NCI-H1092 treated with DMSO at 0.1 percent for 48 hours (cell line): ENCODE measurements around the gene MCOLN2.

ENCODE experiments used
- DNase-seq: peaks from one replicate; lab custom pipeline; 2025; lab: John Stamatoyannopoulos, UW

The MCOLN2 gene

DNA sequence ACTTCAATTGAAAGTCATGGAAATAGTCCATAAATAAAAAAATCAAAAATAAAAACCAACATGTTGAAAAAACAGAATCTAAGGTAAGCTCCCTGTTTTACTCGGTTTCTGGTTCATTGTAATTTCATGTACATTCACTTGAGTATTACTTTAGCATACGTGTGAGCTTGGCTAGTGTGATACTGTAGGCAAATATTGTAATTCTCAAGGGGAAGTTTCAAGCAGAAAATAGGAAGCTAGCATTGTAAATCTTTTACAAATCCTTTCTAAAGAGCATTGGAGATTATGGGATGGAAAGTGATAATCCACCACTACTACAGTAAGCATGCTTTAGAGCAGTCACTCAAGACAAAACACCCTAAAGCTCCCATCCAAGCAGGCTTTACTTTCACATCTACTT, 100.6 kb downstream of the MCOLN2 start:
- DNase-seq = no peak

DNA sequence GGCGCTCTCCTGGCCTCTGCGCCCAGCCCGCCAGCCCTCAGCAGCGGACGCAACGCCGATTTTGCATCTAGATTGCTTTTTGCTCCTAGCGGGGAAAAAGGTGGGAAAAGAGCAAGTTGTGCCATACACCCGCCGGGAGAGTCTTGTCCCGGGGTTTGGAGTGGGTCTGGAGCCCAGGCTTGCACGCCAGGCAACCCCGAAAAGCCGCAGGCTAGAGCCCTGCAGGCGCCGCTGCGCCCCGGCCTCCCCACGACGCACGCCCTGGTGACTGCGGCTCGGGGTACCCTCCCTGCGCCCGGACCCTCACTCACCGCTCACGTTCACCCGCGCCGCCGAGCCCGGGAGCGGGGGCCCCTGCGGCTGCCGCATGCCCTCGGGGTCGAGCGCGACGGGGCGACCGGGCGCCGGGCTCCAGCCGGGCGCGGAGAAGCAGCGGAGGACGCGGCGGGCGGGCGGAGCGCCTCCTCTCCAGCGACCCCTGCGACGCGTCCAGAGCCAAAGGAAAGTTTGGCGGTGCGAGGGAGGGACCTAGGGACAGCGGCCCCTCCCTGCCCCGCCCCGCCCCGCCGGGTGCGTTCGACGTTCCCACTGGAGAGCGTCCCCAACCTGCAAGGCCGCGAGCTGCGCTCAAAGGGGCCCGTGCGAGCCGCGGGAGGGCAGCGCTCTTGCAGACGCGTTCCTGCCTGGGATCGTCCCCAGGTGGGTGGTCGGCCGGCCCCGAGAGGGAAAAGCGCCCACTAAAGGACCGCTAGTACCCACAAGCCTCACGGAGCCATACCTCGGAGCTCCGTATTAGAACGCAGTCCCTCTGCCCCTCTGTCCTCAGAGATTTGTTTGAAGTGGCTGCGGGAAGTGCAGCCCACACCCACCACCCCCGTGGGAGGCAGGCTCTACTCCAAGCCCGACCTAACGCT, 104.0 kb downstream of the MCOLN2 start, which contains the start of gene LPAR3:
Gene LPAR3 (minus strand): TSS at position 502 of the 914 bp plus-strand sequence. CDS start 27,086 bp downstream, outside the sequence.
- peak; percentile 10 for DNase-seq

DNA sequence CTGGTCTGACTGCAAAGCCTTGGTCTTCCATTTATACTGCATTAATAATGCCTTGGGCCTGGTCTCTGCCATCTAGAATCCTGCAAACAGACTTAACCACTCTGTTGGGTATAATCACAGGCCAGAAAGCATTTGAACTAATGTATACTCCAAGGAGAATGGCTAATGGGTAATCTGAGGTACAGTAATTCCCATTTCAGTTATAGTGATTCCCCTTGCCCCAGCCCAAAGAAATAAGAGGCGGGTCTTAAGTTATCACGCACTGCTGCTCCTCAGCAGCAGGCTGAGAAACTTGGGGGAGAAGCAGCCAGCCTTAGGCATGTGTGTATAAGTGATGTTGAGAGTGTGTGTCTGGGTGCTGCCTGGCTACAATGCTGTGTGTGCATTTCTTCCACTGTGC, 106.3 kb downstream of the MCOLN2 start:
- no peak for DNase-seq

DNA sequence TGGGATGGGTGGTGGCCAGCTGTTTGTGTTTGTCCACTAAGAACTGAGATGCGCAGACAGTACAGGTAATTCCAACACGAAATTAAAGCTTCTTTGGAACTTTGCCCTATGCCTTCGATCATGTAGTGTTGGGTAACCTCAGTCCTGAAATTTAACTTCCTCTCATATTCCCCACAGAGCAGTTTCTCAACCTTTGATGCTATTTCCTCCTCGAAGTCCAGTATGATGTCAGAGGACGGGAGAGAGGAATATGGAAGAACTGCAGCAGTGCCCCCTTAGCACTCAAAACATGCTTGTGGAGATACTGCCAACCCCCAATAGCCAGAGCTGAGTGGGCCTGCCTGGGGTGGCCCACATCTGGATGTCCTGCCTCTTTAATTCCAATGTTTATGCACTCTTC, 107.5 kb downstream of the MCOLN2 start:
- DNase-seq = no peak

- no peak for DNase-seq
Observed at GRCh38 chr1:84888753-84889152, 108.2 kb downstream of the MCOLN2 start.

DNA sequence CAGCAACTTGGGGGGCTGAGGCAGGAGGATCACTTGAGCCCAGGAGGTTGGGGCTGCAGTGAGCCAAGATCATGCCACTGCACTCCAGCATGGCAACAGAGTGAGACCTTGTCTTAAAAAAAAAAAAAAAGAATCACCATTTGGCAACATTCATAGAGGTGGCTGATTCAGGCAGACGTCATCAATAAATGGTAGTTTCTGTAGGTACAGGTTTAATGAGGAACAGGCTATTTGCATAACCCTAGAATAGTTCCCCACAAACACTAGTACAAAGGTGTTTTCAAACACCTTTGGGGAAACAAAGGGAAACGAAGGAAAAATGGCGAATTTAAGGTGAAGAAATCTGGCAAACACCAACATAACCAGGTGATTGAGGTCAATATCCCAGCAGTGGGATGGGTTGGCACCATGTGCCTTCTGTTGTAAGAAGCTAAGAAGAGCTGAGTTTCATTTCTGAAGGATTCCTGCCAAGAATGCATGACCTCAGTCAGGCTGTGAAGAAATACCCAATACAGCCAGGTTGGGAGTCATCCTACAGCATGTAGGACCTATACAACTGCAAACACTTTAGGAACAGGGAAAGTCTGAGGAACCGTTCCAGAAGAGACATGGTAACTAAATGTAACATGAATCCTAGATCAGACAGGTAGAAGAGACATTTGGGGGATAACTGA, 109.5 kb downstream of the MCOLN2 start:
- DNase-seq = no peak

- DNase-seq = no peak
Observed at GRCh38 chr1:84885469-84885868, 111.4 kb downstream of the MCOLN2 start.

DNA sequence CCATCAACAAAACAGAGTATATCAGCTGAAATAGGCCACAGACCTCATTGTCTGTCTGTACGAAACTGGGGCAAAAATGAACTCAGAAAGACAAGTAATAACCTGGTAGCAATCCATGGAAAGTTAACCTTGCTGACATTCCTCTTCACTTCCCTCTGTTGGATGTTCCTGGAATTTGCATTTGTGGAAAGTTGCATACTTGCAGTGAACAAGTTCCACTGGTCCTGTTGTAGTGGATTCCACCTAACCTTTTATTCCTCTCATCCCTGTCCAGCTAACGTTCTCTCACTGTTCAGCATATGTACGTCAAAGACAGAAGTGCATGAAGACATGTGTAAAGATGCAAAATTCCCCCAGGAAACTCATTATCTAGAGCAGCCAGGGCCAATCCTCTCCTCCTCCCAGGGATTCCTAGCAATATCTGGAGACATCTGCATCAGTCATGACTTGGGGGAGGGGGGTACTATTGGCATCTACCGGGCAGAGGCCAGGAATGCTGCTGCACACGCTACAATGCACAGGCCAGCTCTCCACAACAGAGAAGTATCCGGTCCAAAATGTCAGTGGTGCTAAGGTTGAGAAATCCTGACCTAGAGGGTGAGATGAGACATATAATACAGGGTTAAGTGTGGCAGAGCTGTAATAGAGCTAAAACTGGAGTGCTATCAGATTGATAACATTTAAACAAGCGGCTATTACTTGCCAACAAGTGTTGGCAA, 112.1 kb downstream of the MCOLN2 start:
- DNase-seq = no peak

GRCh38 chr1:84883286-84883685, 113.6 kb downstream of the MCOLN2 start:
- no peak for DNase-seq

DNA sequence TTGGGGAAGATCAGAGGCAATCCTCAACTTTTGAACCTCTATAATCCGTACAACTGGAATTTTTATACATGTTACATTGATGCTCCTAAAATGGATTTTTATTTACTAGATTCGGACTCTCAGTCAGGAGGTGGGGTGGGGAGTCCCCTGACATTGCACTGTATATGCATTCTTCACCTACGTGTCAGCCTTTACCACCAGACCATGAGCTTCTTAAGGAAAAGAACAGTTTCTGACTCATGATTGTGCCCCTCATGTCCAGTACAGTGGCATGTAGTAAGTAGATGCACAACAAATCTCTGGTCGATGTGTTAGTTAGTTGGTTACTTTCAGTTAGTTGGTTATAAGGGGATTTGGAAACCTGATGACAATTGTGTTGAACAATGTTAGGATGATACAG, 119.3 kb downstream of the MCOLN2 start:
- no peak for DNase-seq

- no peak for DNase-seq
Observed at GRCh38 chr1:84876353-84876752, 120.6 kb downstream of the MCOLN2 start.
